Frontal cortex (tissue), 4 donors: ENCODE data around the gene AGAP1. TPM values are rescaled to one million over a fixed set of nuclear protein-coding genes. Genes with fewer than 3 reads are reported as not detected.

Experiments
- DNase-seq, 2 donors: peaks; one replicate each; pipeline ENCODE4 v3.0.0; 2012; ENCODE audit warnings: low spot score in 2 of 2
- FAIRE-seq: peaks from 2 replicates; lab custom pipeline; 2012; peaks lifted over from hg19 to GRCh38; lab: Jason Lieb, UNC
- total RNA-seq: library from RNA; depleted of rRNA; stranded (reverse); fragments of >200 nt; gene quantifications from one replicate; pipeline ENCODE4 v1.2.3, GENCODE V29; 2014
- donor health status: control.
- donor health status: control.
- donor health status: control.

The AGAP1 gene
- total RNA-seq, 1 donor from 2014 or later = 27.3 TPM

- no peak for DNase-seq
- FAIRE-seq = no peak
Measured at GRCh38 chr2:235523486-235524150, 29.8 kb downstream of the AGAP1 start.

DNA sequence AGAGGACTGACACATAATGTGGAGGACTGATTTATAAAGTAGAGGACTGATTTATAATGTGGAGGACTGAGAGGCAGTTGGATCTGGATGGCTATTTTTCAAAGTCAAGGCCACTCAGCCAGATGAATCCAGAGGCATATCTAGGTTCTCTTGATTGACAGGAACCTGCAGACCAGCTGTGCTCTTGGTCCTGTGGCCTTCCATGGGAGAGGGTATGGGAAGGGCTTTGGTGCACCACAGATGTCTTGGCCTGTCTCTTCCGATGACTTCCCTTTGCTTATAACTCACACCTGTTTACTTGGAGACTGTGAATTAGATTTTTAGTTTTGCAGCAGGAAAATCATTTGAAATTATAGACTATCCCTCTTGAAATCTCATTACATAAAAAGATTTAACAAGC is 32.3 kb downstream of the AGAP1 start:
- FAIRE-seq (no peak), DNase-seq (no peak)

GRCh38 chr2:235527806-235528469 is 34.1 kb downstream of the AGAP1 start:
- FAIRE-seq (no peak), DNase-seq (no peak)

DNA sequence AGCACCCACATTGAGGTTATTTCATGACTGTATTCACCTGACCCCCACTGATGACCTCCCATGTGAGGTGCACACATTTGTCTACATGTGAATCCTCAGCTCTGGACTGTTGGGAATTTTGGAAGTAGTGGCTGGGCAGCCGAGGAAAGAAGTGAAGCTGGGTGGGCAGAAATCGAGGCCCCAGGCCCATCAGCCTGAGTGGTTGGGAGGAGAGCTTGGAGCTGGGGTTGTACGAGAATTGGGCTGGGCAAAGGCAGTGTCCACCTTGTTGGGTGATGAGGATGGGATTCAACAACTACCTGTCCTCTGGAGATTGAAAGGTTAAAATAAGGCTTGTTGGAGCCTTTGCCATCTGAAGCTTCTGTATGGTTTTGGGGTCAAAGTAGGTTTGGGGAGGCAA is 35.8 kb downstream of the AGAP1 start:
- DNase-seq (no peak), FAIRE-seq (no peak)

DNA sequence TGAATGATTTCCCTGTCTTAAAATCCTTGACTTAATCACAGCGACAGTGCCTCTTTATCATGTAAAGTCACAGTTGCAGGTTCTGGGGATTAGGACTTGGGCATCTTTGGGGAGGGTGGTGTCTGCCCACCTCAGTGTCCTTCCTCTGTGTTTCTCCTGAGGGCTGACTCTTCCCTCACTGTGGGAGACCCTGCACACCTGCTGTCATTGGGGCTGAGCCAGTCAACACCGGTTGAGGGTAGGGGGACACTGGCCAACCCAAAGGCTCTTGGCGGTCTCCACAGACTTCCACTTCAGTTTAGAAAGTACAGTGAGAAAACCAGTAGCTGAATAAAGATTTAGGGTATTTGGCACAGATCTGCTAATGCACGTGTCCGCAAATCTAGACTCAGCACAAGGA is 36.9 kb downstream of the AGAP1 start:
- FAIRE-seq = no peak
- DNase-seq = no peak

- DNase-seq (no peak), FAIRE-seq (no peak)
Measured at GRCh38 chr2:235532307-235532706, 38.5 kb downstream of the AGAP1 start.

DNA sequence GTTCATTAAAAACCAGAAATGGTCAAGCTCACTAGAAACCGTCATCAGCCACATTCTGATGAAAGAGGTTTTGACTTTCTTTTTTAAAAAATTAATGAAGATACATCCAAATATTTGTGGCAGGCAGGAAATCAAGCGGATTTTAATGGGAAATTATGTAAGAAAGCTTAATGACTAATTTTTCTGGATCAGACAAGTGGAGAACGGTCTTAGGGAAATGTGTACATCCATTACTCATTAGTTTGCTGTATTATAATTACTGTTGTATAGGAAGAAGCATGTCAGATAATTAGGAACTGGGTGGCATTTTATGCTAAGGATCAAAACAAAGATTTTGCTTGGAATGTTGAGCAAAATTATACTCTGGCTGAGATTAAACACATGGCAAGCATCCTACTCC is 39.4 kb downstream of the AGAP1 start:
- DNase-seq = no peak
- no peak for FAIRE-seq

DNA sequence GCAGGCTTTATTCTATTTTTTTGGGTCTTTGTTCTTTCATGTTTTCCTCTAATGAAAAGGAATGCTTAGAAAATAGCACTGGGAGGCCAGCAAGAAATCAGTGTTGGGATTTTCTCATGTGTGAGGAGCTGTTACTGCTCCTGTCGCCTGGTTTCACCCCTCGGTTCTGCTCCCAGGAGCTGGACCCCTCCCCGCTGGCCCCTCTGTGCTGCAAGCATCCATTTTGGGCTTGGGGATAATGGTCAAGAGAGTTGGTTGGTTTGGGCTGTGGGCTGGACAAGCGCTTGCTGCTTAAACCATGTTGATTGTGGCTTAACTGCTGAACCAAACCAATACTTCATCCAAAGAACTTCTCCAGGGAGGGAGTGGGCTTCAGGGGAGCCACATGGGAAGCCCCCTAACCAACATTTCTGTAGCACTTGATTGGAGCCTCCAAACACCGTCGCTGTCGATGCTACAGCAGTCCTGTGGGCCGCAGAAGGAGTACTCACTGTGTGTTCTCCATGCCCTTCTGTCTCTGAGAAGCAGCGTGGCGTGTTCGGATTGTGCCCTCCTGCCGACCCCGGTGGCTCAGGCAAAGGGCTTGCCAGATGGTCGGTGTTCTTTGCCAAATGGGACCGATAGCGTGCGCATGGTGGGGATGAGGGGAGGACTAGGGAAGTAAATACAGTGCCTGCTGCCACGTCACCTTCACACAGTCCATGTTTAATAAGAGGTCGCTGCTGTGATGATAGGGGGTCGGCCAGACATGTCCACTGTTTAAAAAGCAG is 40.0 kb downstream of the AGAP1 start:
- no peak for FAIRE-seq
- no peak for DNase-seq

DNA sequence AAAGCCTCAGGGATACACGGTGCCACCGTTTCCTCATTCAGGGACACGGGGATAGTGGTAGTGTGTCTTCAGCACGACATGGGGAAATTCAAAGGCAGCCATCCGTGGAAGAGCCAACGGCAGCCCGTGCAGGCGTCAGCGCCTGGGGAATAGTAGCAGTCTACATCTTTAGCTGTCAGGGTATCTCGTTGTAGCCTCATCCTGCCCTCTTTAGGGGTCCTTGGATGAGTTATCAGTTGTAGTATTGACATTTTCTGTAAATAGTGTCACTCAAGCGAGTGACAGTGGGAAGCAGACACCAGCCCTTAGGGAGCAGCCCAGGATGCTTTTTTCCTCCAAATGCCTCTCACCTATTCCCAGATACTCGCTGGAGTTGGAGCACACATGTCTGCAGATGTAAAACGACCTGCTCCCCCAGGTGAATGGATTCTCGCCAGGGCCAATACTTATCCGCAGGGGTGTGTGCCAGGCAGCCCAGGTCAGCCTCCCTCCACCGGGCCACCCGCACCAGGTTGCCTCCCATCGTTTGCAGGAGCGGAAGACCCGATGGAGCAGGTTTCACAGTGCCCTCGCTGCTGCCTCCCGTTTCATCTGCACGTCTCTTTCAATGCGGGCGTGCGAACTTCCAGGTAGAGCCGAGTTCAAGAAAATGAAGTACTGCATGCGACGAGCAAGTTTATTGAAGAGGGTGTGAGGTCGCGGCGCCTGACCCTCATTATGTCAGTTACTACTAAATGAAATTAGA is 41.0 kb downstream of the AGAP1 start:
- FAIRE-seq (no peak), DNase-seq (no peak)

- FAIRE-seq (no peak), DNase-seq (no peak)
Measured at GRCh38 chr2:235535423-235536130, 41.7 kb downstream of the AGAP1 start.

DNA sequence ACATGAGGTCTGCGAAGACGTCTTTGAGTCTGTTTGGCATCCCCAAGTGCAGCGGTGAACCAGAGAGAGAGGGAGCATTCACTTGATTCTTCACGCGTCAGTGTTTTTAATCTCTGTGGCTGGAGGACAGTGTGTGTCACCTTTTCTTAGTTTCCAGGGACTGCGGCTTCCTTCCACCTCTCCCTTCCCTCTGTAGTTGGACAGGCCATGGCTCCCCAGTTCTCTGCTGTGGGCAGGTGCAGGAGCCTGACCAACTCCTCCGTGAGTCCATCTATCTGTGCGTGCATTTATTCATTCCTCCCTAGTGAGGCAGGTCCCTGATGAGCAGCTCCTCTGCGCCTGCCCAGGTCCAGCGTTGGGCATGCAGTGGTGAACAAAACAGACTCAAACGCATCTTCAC is 42.9 kb downstream of the AGAP1 start:
- FAIRE-seq = no peak
- DNase-seq = no peak

DNA sequence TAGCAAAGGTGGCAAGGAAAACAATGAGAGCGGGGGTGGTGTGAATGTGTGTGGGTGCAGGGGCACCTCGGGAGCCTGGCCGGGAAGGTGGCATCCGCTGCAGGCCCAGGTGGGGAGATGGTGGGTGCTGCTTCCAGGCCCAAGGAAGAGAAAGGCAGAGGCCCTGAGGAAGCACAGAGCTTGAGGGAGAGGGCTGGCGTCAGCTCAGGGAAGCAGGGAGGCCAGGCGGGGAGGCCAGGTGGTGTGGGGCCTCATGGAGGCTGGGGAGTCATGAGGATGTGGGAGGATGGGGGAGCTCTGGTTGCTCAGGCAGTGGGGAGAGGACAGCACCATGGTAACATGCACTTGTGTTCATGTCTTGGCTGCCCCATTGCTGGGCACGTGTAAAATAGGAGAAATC is 43.3 kb downstream of the AGAP1 start:
- DNase-seq (no peak), FAIRE-seq (no peak)

- no peak for FAIRE-seq
- DNase-seq = no peak
Measured at GRCh38 chr2:235537587-235537986, 43.7 kb downstream of the AGAP1 start.

- DNase-seq (no peak), FAIRE-seq (no peak)
Measured at GRCh38 chr2:235538144-235538639, 44.3 kb downstream of the AGAP1 start.

DNA sequence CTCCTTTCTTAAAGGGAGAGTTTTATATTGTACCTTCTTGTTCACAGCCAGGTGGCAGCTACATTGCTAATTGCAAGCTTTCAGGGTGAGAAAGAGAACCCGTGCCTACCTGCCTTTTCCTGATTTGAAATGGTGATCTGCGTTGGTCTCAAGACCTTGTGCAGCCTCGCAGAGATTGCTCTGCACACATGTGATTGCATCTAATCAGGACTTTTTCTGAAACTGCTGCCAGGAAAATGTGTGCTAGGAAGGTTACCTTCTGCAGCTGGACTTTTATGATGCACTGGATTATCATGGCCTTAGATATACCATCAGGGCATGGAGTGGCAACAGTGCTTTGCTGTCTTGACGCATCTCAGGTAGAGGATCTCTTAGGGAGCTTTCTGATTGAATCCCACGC is 45.1 kb downstream of the AGAP1 start:
- no peak for DNase-seq
- no peak for FAIRE-seq

GRCh38 chr2:235539773-235540172 is 45.9 kb downstream of the AGAP1 start:
- no peak for FAIRE-seq
- no peak for DNase-seq

DNA sequence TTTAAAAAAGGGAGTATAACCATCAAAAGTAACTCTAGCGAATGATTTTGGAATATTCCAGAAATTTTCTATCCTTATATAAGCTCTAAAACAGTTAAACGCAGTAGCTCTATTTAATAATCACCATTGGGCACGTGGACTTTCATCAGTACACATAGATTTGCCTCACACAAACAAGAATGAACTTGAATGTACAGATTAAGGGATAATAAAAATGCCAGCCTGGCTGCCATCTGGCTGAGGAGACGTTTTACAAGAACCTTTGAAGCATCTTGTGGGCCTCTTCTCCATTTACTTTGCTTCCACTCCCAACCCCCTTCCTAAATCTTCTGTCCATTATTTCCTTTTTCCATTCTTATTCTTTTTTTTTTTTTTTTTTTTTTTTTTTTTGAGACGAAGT is 47.2 kb downstream of the AGAP1 start:
- FAIRE-seq = no peak
- DNase-seq = no peak

GRCh38 chr2:235541838-235542549 is 48.2 kb downstream of the AGAP1 start:
- FAIRE-seq (no peak), DNase-seq (no peak)

GRCh38 chr2:235542733-235543127 is 48.9 kb downstream of the AGAP1 start:
- no peak for FAIRE-seq
- DNase-seq = no peak
